HUDEP-2 (cell line): ENCODE measurements around the gene ZNF217.
"Not testable (repeated sequence)": the region's sequence is repeated elsewhere in the genome, so short reads cannot be mapped to it uniquely, and the experiment has no call there.

Experiments used
- DNase-seq, 76 experiments: peaks; one replicate each; lab custom pipeline; 2025; ENCODE audit not compliant: unreplicated experiment in 76 of 76; lab: John Stamatoyannopoulos, UW

The ZNF217 gene

DNA sequence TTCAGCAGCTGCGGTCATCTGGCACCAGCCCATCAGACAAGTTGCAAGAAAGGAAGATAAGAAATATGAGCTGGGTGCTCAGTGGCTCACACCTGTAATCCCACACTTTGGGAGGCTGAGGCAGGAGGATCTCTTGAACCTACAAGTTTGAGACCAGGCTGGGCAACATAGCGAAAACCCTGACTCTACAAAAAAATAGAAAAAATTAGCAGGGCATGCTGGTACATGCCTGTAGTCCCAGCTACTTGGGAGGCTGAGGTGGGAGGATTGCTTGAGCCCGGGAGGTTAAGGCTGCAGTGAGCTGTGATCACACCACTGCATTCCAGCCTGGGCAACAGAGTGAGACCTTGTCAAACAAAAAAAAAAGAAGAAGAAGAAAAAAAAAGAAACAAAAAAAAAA is 57.3 kb downstream of the ZNF217 start:
- DNase-seq = not testable (repeated sequence)

- no peak for DNase-seq
Measured at GRCh38 chr20:53535878-53536277, 57.8 kb downstream of the ZNF217 start.

GRCh38 chr20:53534037-53534436 is 59.6 kb downstream of the ZNF217 start:
- no peak for DNase-seq

DNA sequence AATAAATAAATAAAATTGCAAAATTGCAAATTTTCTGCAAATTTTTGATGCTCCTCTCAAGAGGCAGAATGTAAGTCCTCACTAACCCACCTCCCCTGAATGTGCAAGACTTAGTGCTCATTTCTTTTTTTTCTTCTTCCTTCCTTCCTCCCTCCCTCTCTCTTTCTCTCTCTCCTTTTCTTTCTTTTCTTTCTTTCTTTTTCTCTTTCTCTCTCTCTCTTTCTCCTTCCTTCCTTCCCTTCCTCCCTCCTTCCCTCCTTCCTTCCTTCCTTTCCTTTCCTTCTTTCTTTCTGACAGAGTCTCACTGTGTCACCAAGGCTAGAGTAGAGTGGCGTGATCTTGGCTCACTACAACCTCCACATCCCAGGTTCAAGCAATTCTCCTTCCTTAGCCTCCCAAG is 60.1 kb downstream of the ZNF217 start:
- DNase-seq = no peak

DNA sequence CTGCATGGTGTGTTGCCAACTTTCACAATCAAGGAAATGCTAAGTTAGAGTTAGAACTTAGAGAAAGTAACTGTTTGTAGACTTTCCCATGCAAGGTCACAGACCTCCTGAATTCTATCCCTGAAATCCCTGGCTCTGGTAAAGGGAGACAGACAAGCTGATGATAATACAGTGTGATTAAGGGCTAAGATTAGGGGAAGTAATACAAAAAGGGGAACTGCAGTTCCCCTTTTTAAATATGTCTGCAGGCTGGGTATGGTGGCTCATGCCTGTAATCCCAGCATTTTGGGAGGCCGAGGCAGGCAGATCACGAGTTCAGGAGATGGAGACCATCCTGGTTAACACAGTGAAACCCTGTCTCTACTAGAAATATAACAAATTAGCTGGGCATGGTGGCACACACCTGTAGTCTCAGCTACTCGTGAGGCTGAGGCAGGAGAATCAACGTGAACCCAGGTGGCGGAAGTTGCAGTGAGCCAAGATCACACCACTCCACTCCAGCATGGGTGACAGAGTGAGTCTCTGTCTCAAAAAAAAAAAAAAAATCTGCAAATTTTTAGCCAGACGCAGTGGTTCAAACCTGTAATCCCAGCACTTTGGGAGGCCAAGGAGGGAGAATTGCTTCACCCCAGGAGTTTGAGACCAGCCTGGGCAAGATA is 60.9 kb downstream of the ZNF217 start:
- not testable (repeated sequence) for DNase-seq

DNA sequence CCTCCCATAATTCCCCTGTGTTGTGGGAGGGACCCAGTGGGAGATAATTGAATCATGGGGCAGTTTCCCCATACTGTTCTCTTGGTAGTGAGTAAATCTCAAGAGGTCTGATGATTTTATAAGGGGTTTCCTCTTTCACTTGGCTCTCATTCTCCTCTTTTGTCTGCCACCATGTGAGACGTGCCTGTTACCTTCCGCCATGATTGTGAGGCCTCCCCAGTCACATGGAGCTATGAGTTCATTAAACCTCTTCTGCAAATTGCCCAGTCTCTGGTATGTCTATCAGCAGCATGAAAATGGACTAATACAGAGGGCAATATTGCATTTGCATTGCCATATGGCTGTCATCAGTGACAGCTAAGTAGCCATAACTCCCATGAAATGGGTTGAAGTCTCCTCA is 63.2 kb downstream of the ZNF217 start:
- no peak for DNase-seq

GRCh38 chr20:53529658-53530057 is 64.0 kb downstream of the ZNF217 start:
- no peak for DNase-seq

DNA sequence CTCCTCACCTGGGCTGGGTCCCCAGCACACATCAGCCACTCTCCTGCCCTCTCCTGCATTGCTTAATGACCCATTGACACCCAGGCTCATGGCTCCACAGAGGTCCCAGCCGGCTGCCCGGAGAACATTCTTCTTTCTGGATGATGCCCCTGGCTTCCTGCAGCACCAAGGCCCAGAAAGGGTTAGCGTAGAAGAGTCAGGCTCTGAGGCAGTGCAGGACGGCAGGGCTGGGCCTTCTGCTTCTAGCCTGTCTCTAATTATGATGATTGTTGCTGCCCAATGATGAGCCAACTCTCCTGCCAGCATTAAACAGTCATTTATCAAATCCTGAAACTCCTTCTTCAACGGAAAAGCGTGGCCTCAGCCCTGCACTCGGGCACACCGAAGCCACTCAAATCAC is 66.4 kb downstream of the ZNF217 start:
- no peak for DNase-seq

GRCh38 chr20:53524589-53525312 is 68.9 kb downstream of the ZNF217 start:
- DNase-seq = no peak

- not testable (repeated sequence) for DNase-seq
Measured at GRCh38 chr20:53523615-53524014, 70.0 kb downstream of the ZNF217 start.

- DNase-seq = no peak
Measured at GRCh38 chr20:53522696-53523095, 70.9 kb downstream of the ZNF217 start.

DNA sequence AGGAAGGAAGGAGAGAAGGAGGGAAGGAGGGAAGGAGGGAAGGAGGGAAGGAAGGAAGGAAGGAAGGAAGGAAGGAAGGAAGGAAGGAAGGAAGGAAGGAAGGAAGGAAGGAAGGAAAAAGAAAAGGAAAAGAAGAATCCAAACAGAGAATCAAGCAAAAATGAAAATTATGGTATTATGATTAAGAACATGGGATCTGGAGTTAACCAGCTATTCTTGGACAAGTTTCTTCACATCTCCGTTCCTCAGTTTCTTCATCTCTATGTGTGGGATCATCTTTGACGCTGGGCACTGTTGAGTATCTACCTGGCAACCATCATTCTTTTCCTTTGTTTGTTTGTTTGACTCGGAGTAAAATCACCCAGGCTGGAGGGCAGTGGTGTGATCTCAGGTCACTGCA is 71.6 kb downstream of the ZNF217 start:
- DNase-seq = no peak

GRCh38 chr20:53521421-53521820 is 72.2 kb downstream of the ZNF217 start:
- DNase-seq = not testable (repeated sequence)

- DNase-seq = no peak
Measured at GRCh38 chr20:53517146-53517545, 76.5 kb downstream of the ZNF217 start.
